Breast epithelium (tissue), 3 donors: Measurements from ENCODE around the gene ISCA2.

Source experiments
- POLR2A ChIP-seq: fragments of 450-650 bp; IDR thresholded peaks from one replicate; pipeline ENCODE4 v1.6.1; 2016; ENCODE audit warnings: antibody characterized with exemption, mild to moderate bottlenecking, moderate library complexity
- POLR2AphosphoS5 ChIP-seq, 3 donors: sonication (generic); formaldehyde crosslinking; IDR thresholded peaks; one replicate each; pipeline ENCODE4 v1.6.1; 2017; ENCODE audit warnings: antibody characterized with exemption in 3 of 3
- TF ChIP-seq, protein P1 (sequence below), 3 donors: fragments of 450-650 bp; IDR thresholded peaks; one replicate each; pipeline ENCODE4 v1.5.1; 2016 to 2017; ENCODE audit warnings: antibody characterized with exemption in 3 of 3, mild to moderate bottlenecking in 3 of 3, moderate library complexity in 3 of 3

GRCh38 chr14:74506411-74506851, 12.9 kb downstream of the ISCA2 start:
- TF ChIP-seq, protein P1, sequence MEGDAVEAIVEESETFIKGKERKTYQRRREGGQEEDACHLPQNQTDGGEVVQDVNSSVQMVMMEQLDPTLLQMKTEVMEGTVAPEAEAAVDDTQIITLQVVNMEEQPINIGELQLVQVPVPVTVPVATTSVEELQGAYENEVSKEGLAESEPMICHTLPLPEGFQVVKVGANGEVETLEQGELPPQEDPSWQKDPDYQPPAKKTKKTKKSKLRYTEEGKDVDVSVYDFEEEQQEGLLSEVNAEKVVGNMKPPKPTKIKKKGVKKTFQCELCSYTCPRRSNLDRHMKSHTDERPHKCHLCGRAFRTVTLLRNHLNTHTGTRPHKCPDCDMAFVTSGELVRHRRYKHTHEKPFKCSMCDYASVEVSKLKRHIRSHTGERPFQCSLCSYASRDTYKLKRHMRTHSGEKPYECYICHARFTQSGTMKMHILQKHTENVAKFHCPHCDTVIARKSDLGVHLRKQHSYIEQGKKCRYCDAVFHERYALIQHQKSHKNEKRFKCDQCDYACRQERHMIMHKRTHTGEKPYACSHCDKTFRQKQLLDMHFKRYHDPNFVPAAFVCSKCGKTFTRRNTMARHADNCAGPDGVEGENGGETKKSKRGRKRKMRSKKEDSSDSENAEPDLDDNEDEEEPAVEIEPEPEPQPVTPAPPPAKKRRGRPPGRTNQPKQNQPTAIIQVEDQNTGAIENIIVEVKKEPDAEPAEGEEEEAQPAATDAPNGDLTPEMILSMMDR (IDR thresholded peaks at IDR 0.05): no peak
- TF ChIP-seq POLR2A (no peak), POLR2AphosphoS5 (IDR thresholded peaks at IDR 0.05) (no peak)
